Measurements from ENCODE around the gene LPCAT1. TPM values are rescaled to one million over a fixed set of nuclear protein-coding genes. Genes with fewer than 3 reads are reported as not detected.
"Not testable (repeated sequence)": the region's sequence is repeated elsewhere in the genome, so short reads cannot be mapped to it uniquely, and the experiment has no call there.

LPCAT1 gene
- total RNA-seq, 5 donors from 2014 or later (not counting 1 experiment from before 2014, with no cell fraction given): 27.9 to 57.7 (median 50.3) TPM

DNA sequence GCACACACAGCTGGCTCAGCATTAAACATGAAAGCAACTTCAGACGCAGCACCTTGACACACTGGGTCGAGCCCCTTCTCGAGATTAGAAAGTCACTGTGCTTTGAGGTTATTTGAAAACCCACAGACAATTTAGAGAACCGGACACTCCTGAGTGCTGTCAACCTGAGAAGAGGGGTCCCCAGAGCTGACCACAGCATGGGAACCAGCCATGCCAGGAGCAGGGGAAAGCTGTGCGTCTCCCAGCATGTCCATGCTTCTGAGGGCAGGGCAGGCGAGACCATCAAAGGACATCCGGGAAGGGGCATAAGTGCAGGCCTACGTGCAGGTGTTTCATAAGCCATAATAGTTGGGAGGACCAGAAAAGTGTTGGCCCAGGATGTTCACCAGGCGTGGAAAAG lies 99.0 kb downstream of the LPCAT1 start:
- Mint-ChIP-seq H3K9me3 (peaks cover 15 to 28% (median 22%) of the 10 kb centered on the region in 3 donors), H3K4me3 (no peak overlapping the region), H3K27ac (no peak overlapping the region), H3K27me3 (peaks cover 3 to 4% of the 10 kb centered on the region in 2 donors), H3K4me1 (no peaks in the 10 kb centered on the region), H3K36me3 (no peaks in the 10 kb centered on the region)
- no peaks in the 10 kb centered on the region for H3K4me1 ChIP-seq (ENCODE audit: control insufficient read depth in 1 of 2, extremely low read depth in 1 of 2, insufficient read depth in 2 of 2, low read length in 2 of 2)
- WGBS (ENCODE audit: insufficient coverage): 79% methylated on average over 7 of the region's 9 CpGs
- H3K9me3 ChIP-seq: peaks cover 7% of the 10 kb centered on the region
- ATAC-seq (replicated peaks in 1 of 4): no peak
- no peak overlapping the region for H3K27ac ChIP-seq (ENCODE audit: low read length)
- no peaks in the 10 kb centered on the region for H3K36me3 ChIP-seq (ENCODE audit: control insufficient read depth in 2 of 2, extremely low read depth in 1 of 2, insufficient read depth in 1 of 2, low read length in 1 of 2)
- peaks cover 0 to 16% of the 10 kb centered on the region in 2 experiments for H3K27me3 ChIP-seq (replicated peaks in 1 of 2; ENCODE audit: control insufficient read depth in 2 of 2, extremely low read depth in 1 of 2, insufficient read depth in 2 of 2, low read length in 1 of 2)
- DNase-seq: no peak
- CTCF ChIA-PET: no interaction called here
- no peak overlapping the region for H3K4me3 ChIP-seq (ENCODE audit: control insufficient read depth in 1 of 2, extremely low read depth in 1 of 2, low read length in 1 of 2)
- POLR2A ChIA-PET: no interaction called here

DNA sequence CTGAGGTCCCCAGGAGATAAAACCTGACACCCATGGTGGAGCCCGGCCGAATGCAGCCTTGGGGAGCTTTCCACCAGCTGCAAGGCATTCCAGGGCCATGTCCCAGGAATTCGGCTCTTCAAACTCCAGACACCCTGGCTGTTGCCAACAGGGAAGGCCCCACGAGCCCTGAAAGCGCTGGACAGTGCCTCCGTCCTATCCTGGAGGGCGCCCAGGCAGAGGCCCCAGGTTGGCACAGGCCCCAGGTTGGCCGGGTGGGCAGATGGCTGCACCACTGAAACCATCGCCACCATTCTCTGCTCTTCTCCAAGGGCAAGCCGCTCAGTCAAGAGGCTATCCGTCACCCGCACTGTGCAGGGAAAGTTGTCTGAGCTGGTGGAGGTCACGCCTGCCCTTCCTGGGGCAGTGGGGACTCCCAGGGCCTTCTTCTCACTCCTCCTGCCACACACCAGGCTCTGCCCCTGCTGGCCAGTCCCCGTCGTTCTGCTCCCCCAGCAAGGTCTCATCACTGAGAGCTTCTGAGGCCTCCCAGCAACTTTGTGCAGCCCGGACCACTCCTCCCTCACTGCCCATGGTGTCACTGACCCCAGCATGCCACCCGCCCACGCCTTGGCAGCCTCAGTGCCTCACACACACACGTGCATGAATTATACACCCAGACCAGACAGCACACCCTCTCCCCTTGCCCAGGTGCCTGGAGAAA lies 99.7 kb downstream of the LPCAT1 start:
- Histone ChIP-seq H3K4me1 (ENCODE audit: control insufficient read depth in 1 of 2, extremely low read depth in 1 of 2, insufficient read depth in 2 of 2, low read length in 2 of 2) (no peaks in the 10 kb centered on the region), H3K27ac (ENCODE audit: low read length) (no peak overlapping the region), H3K27me3 (replicated peaks in 1 of 2; ENCODE audit: control insufficient read depth in 2 of 2, extremely low read depth in 1 of 2, insufficient read depth in 2 of 2, low read length in 1 of 2) (peaks cover 0 to 16% of the 10 kb centered on the region in 2 experiments), H3K36me3 (ENCODE audit: control insufficient read depth in 2 of 2, extremely low read depth in 1 of 2, insufficient read depth in 1 of 2, low read length in 1 of 2) (no peaks in the 10 kb centered on the region), H3K4me3 (ENCODE audit: control insufficient read depth in 1 of 2, extremely low read depth in 1 of 2, low read length in 1 of 2) (no peak overlapping the region), H3K9me3 (peaks cover 7% of the 10 kb centered on the region)
- Mint-ChIP-seq H3K27me3 (peaks cover 3 to 4% of the 10 kb centered on the region in 2 donors), H3K27ac (no peak overlapping the region), H3K4me3 (no peak overlapping the region), H3K4me1 (no peaks in the 10 kb centered on the region), H3K9me3 (peaks cover 8 to 22% (median 16%) of the 10 kb centered on the region in 3 donors), H3K36me3 (no peaks in the 10 kb centered on the region)
- CTCF ChIA-PET: no interaction called here
- POLR2A ChIA-PET: no interaction called here
- WGBS (ENCODE audit: insufficient coverage): 72% methylated on average over 17 of the region's 19 CpGs
- DNase-seq: no peak
- ATAC-seq (replicated peaks in 1 of 4): no peak

DNA sequence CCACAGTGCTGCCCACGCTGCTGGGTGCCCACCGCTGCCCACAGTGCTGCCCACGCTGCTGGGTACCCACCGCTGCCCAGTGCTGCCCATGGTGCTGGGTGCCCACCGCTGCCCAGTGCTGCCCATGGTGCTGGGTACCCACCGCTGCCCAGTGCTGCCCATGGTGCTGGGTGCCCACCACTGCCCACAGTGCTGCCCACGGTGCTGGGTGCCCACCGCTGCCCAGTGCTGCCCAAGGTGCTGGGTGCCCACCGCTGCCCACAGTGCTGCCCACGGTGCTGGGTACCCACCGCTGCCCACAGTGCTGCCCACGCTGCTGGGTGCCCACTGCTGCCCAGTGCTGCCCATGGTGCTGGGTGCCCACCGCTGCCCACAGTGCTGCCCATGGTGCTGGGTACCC lies 101.2 kb downstream of the LPCAT1 start:
- H3K27ac Mint-ChIP-seq; H3K36me3 Mint-ChIP-seq; ATAC-seq (replicated peaks in 1 of 4); H3K9me3 ChIP-seq; DNase-seq; H3K4me3 ChIP-seq (ENCODE audit: control insufficient read depth in 1 of 2, extremely low read depth in 1 of 2, low read length in 1 of 2); POLR2A ChIA-PET; CTCF ChIA-PET; H3K4me1 Mint-ChIP-seq; H3K4me1 ChIP-seq (ENCODE audit: control insufficient read depth in 1 of 2, extremely low read depth in 1 of 2, insufficient read depth in 2 of 2, low read length in 2 of 2); H3K27ac ChIP-seq (ENCODE audit: low read length); H3K36me3 ChIP-seq (ENCODE audit: control insufficient read depth in 2 of 2, extremely low read depth in 1 of 2, insufficient read depth in 1 of 2, low read length in 1 of 2); H3K4me3 Mint-ChIP-seq; H3K27me3 Mint-ChIP-seq: not testable (repeated sequence)
- H3K27me3 ChIP-seq (replicated peaks in 1 of 2; ENCODE audit: control insufficient read depth in 2 of 2, extremely low read depth in 1 of 2, insufficient read depth in 2 of 2, low read length in 1 of 2): peaks cover 0 to 19% of the 10 kb centered on the region in 2 experiments
- peaks cover 7 to 10% (median 9%) of the 10 kb centered on the region in 3 donors for H3K9me3 Mint-ChIP-seq
- WGBS (ENCODE audit: insufficient coverage): 85% methylated on average over 11 of the region's 13 CpGs

DNA sequence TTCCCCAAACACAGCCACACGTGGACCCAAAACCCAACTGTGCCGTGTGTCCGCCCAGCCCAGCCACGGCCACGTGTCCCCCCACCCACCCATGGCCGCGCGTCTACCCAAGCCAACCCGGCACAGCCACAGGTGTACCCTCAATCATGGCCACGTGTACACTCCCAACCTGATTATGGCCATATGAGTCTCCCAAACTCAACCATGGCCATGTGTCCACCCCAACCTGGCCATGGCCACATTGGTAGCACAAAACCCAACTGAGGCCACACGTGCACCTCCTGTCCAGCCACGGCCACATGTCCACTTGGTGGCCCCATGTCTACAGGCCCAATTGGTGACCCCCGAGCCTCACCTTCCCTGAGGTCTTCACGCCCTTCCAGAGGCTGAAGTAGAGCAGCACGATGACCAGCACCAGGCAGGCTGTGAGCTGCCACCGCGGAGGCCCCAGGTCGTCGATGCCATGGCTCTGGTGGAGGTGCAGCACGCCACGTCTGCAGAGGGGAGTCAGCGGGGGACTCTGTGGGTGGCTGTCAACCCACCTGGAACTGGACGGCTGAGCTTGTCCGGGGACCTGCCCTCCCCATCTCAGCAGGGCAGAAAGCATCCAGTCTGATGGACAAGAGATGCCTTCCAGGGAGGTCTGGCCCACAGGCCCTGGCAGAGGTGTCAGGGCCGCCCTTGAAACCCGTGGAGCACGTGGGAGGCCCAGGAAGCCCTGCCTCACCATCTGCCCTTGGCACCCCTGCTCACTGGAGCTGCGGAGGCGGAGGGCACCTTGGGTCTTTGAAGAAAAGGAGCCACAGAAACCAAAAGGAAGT lies 102.0 kb downstream of the LPCAT1 start:
- H3K4me1 Mint-ChIP-seq: no peaks in the 10 kb centered on the region
- WGBS (ENCODE audit: insufficient coverage): 79% methylated on average over 26 of the region's 29 CpGs
- no peak for DNase-seq
- Histone ChIP-seq H3K27me3 (replicated peaks in 1 of 2; ENCODE audit: control insufficient read depth in 2 of 2, extremely low read depth in 1 of 2, insufficient read depth in 2 of 2, low read length in 1 of 2) (peaks cover 0 to 19% of the 10 kb centered on the region in 2 experiments), H3K27ac (ENCODE audit: low read length) (no peak overlapping the region), H3K36me3 (ENCODE audit: control insufficient read depth in 2 of 2, extremely low read depth in 1 of 2, insufficient read depth in 1 of 2, low read length in 1 of 2) (no peaks in the 10 kb centered on the region), H3K4me1 (ENCODE audit: control insufficient read depth in 1 of 2, extremely low read depth in 1 of 2, insufficient read depth in 2 of 2, low read length in 2 of 2) (no peaks in the 10 kb centered on the region), H3K9me3 (no peaks in the 10 kb centered on the region), H3K4me3 (ENCODE audit: control insufficient read depth in 1 of 2, extremely low read depth in 1 of 2, low read length in 1 of 2) (no peak overlapping the region)
- H3K27me3 Mint-ChIP-seq: peaks cover 3 to 4% of the 10 kb centered on the region in 2 donors
- no peak for ATAC-seq (replicated peaks in 1 of 4)
- CTCF ChIA-PET: no interaction called here
- H3K9me3 Mint-ChIP-seq: peaks cover 3 to 8% (median 4%) of the 10 kb centered on the region in 3 donors
- POLR2A ChIA-PET: no interaction called here
- no peaks in the 10 kb centered on the region for H3K36me3 Mint-ChIP-seq
- no peak overlapping the region for H3K4me3 Mint-ChIP-seq
- no peak overlapping the region for H3K27ac Mint-ChIP-seq

- H3K9me3 ChIP-seq: no peaks in the 10 kb centered on the region
- Mint-ChIP-seq H3K27me3 (peaks cover 3 to 4% of the 10 kb centered on the region in 2 donors), H3K4me3 (no peak overlapping the region), H3K9me3 (peaks cover 0 to 4% (median 0%) of the 10 kb centered on the region in 3 donors), H3K36me3 (no peaks in the 10 kb centered on the region), H3K27ac (no peak overlapping the region), H3K4me1 (no peaks in the 10 kb centered on the region)
- no peak overlapping the region for H3K4me3 ChIP-seq (ENCODE audit: control insufficient read depth in 1 of 2, extremely low read depth in 1 of 2, low read length in 1 of 2)
- 89% methylated on average over 18 of the region's 23 CpGs for WGBS (ENCODE audit: insufficient coverage)
- H3K27ac ChIP-seq (ENCODE audit: low read length): no peak overlapping the region
- DNase-seq (no peak), ATAC-seq (replicated peaks in 1 of 4) (no peak)
- ChIA-PET POLR2A (no interaction called here), CTCF (no interaction called here)
- H3K27me3 ChIP-seq (replicated peaks in 1 of 2; ENCODE audit: control insufficient read depth in 2 of 2, extremely low read depth in 1 of 2, insufficient read depth in 2 of 2, low read length in 1 of 2): peaks cover 0 to 19% of the 10 kb centered on the region in 2 experiments
- H3K4me1 ChIP-seq (ENCODE audit: control insufficient read depth in 1 of 2, extremely low read depth in 1 of 2, insufficient read depth in 2 of 2, low read length in 2 of 2): no peaks in the 10 kb centered on the region
- no peaks in the 10 kb centered on the region for H3K36me3 ChIP-seq (ENCODE audit: control insufficient read depth in 2 of 2, extremely low read depth in 1 of 2, insufficient read depth in 1 of 2, low read length in 1 of 2)
These were observed 103.3 kb downstream of the LPCAT1 start for GRCh38 chr5:1420211-1421195.

All from T-cell (primary cell).